GM12874 (cell line): ENCODE results near the gene CRYBA2.

ENCODE experiments used
- CTCF ChIP-seq: IDR thresholded peaks from 2 replicates; pipeline ENCODE4 v1.5.1; 2011; ENCODE audit warnings: low read depth, mild to moderate bottlenecking, control low read depth, low read length, moderate library complexity; ENCODE audit not compliant: insufficient read depth

CRYBA2 gene

GRCh38 chr2:219001577-219002394 is 8.6 kb upstream of the CRYBA2 start:
- no peak for TF ChIP-seq CTCF

DNA sequence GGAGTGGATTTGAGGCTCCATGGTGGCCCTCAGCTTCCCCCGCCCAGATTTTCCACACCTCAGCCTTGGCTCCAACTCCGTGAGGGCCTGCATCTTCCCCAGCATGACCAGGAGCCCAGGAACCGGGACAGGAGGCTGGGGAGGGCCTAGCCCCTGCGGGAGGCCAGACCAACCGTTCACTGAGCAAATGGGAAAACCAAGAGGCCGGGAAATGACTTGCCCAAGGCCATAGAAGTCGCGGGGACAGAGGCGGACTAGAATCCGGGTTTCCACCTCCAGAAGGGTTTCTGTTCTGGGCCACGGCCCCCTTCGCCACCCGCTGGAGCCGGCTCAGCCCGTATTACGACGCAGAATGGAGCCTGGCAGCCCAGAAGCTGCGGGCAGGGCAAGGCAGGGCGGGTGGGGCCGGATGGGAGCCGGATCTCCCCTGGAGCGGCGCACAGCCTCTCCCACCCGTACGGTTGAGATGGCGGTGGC is 7.9 kb upstream of the CRYBA2 start:
- no peak for TF ChIP-seq CTCF

DNA sequence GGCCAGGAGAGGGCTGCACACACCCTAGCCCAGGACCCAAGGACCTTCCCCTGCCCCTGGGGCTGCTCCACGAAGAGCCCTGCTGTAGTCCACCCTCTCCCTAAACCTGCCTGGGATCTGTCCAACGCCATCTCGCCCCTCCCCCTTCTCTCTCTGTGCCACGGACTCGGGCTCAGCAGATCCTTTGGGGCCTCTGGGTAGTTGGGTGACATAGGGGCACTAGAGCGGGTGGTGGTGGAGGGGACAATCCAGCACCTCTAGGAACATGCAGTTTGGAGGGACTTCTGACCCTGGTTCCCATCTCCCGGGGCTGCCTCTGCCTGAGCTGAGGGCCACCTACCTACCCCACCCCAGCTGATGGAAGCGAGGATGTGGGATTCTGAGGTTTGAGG is 7.3 kb upstream of the CRYBA2 start:
- TF ChIP-seq CTCF: no peak

- no peak for TF ChIP-seq CTCF
Observed at GRCh38 chr2:218999881-219000568, 6.8 kb upstream of the CRYBA2 start.

DNA sequence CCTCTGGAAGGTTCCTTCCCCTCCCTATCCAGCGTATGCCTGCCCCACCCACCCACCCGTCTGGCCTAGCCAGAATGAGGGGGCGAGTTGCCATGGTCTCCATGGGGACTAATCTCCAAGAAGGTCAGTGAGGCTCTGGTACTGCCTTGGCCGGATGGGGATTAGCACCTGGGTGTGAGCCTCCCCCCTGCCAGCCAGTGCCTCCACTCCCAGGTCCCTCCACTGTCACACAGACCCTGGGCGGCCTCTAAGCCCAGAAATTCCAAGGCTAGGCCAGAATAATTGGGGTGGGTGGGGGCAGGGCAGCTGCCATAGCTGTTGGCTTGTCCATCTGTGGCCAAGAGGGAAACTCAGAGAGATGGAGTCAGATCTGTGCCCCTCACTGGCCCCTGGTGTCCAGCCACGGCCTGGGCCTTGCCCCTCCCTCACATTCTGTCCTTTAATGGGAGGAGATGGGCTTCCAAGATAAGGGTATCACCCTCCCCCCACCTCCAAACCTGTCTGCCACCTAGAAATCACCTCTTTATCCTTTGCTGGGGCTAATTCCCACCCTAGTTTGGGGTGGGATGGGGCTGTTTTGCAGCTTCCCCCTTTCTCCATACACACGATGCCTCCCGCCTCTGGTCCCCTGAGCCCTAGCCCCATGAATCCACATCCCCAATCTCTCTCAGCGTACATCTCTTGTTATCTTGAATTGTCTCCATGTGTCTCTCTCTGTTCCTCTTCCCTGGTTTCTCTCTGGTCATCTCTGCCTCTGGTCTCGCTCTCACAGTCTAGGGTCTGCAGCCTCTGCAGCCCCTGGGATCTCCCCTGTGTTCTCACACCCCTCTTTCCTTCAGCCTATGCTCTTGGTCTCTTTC is 6.0 kb upstream of the CRYBA2 start:
- no peak for TF ChIP-seq CTCF

DNA sequence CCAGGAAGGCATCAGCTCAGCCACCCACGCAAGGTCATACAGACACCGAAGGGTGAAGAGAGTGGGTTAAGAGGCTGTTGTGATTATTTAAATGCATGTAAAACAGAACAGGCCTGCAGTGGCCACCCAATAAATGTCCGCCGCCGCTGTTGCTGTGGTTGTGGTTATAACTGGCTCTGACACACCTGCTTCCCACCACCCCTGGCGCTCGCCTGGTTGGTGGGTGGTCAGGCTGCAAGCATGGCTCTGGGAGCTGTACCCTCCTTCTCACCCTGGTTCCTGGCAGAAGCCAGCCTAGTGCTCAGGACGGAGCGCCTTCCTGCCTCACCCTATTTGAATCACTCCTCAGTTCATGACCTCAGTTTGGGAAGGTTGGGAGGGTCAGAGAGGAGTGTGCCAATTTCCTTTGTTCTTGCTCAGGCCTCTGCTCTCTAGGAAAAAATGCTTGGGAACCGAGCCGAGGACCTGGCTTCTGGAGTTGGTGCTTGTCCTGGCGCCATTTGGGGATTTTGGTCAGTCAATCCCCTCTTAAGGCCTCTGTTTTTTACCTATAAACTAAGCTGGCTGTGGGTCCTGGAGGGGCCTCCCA is 5.3 kb upstream of the CRYBA2 start:
- no peak for TF ChIP-seq CTCF
